ENCODE results near the gene STMND1. TPM values are rescaled to one million over a fixed set of nuclear protein-coding genes. Genes with fewer than 3 reads are reported as not detected.

The STMND1 gene
- total and polyA plus RNA-seq, 2 of the 8 experiments (the other 6 are each of a cell fraction or from before 2014, with no cell fraction given) = not detected

GRCh38 chr6:17152703-17153102 lies 50.9 kb downstream of the STMND1 start (continued):
- TF ChIP-seq EZH2 (IDR thresholded peaks at IDR 0.05; ENCODE audit: low read depth, low read length, severe bottlenecking) = no peak
- no peak for TF ChIP-seq KDM4A (IDR thresholded peaks at IDR 0.05; ENCODE audit: low read depth, low read length, severe bottlenecking)
- TF ChIP-seq HDAC2 (IDR thresholded peaks at IDR 0.05; ENCODE audit: borderline replicate concordance in 1 of 2, low read depth in 2 of 2, low read length in 2 of 2) = no peak
- TF ChIP-seq NANOG (IDR thresholded peaks at IDR 0.05; ENCODE audit: insufficient read depth, low read depth, low read length, poor library complexity, severe bottlenecking) = no peak

All from H1 (cell line).